ENCODE measurements around the gene EFNA3.

The EFNA3 gene

DNA sequence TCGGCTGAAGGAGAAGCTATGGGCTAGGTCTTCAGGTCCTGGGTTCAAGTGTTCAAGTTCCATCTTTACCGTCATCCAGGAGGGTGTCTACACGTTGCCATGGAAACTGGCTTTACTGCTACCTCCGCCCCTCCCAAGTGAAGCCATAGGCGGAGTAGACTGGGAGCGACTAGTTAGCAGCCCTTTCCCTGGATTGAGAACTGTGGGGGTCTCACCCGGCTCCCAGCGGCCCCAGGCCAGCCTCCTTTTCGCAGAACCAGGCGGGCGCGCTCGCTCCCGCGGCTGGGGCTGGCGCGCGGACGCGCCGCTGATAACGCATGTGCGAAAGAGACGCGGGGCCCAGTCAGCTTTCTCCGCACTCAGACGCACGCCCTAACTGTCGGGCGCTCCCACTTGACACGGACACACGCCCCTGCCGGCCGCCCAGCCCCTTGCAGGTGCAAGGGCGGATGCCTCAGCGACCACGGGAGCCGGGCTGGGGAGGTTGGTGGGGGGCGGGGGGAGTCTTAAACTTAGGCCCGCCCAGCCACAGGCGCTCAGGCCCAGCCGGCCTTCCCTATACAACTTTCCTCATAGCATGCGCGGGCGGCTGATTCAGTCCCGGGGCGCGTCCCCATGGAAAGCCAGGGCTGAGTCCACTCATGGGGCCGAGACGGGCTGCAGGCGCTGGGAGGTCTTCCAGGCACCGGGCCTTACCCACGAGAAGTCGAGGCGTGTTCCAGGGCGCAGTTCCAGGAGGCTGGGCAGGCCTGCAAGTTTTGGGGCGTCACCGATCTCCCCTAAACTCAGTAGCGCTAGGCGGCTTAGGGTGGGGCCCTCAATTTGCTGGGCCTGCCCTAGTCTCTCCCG is 7.7 kb upstream of the EFNA3 start:
- peak overlapping the region; percentile 61 for H3K27ac ChIP-seq

DNA sequence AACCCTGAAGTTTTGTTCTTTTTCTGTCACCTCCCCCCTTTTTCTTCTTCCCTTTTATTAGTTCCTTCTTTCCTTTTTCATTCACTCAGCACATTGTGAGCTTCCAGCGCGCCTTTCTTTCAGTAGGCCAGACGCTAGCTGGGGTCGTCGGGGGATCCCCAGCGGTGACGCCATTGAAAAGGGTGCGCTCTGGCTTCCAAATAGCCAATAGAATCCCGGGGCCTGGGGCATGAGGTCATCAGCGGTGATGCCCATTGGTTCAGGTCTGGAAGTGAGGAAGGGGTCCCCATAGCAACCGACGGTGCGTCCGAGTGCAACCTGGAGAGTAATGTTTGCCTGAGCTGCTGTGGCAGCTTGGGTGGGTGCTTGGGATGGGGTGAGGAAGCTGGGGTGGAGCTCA is 6.9 kb upstream of the EFNA3 start:
- peak overlapping the region; percentile 61; the same call in 1 of the 2 replicates for H3K27ac ChIP-seq
- TF ChIP-seq CTCF (conservative IDR thresholded peaks at IDR 0.05): no peak

More for the DNA sequence above, 7.7 kb upstream of the EFNA3 start:
- TF ChIP-seq CTCF (conservative IDR thresholded peaks at IDR 0.05): peak; percentile 77

DNA sequence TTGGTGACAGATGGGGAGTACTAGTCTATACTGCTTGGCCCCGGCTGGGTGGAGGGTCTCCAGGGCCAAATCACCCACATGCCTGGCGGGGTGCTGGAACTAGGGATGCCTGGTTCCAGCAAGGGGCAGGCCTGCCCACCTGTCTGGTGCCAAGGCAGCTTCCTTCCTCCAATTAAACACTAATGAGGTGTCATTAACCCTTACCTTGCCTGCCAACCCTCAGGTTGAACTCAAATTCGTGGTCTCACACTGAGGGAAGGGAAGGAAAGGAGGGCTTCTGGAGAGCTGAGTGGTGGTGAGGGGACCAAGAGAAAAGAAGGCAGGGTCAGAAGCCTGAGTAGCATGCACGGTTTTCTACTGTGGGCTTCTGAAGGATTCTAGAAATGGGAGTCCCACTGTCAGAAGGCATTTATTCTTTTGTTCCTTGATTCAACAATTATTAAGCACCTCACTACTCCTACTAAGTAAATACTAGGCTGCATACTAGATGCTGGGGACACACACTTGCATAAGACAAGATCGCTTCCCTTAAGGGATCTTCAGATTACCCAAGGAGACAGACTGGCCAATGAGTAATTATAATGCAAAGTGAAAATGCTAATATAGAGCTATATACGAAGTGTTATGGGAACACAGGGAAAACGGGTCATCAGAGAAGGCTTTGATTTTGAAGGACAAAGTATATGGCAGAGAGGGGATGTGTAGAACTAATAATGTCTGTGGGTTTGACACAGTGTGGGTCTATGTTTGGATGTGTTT is 5.9 kb upstream of the EFNA3 start:
- TF ChIP-seq CTCF (conservative IDR thresholded peaks at IDR 0.05): no peak
- no peak overlapping the region for H3K27ac ChIP-seq

- TF ChIP-seq CTCF (conservative IDR thresholded peaks at IDR 0.05): no peak
- no peak overlapping the region for H3K27ac ChIP-seq
Measured at GRCh38 chr1:155073377-155074242, 5.0 kb upstream of the EFNA3 start.

- H3K27ac ChIP-seq: no peak overlapping the region
- no peak for TF ChIP-seq CTCF (conservative IDR thresholded peaks at IDR 0.05)
Measured at GRCh38 chr1:155075535-155075934, 3.1 kb upstream of the EFNA3 start.

DNA sequence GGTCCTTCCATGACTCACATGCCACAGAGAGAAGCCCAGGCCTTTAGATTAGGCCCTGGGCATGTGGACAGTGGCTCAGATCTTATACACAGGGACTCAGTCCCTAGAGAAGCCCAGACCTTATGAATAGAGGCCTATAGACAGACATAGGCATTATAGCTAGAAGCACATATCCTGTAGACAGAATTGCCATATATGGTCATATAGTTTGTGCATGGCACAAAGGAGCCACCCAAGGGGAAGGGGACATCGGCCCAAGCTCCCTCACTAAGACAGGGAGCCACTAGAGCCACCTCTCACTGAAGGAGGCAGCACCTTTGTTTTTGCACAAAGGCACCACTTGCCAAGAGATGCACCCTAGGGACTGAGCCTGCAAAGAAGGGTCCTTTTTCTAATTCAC is 2.3 kb upstream of the EFNA3 start:
- TF ChIP-seq CTCF (conservative IDR thresholded peaks at IDR 0.05): no peak

DNA sequence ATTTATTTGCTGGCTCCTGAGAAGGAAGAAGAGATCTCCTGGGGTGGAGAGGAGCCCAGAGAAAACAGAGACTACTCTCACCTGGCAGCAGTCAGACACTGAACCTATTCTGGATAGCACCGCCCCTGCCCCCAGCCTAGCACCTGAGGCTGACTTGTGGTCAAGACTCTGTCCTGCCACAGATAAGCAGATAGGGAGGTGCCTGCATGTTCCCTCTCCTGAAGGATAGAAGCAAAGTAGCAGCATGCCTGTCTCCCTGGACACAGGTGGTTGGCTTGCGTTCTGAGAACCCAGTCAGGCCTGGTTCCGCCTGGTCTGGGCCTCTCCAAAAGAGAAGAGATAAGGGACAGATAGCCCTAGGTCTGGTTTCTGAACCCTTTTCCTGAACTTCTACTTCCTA is 1.3 kb upstream of the EFNA3 start:
- no peak for TF ChIP-seq CTCF (conservative IDR thresholded peaks at IDR 0.05)
- no peak overlapping the region for H3K27ac ChIP-seq

More for the DNA sequence above, 2.3 kb upstream of the EFNA3 start:
- H3K27ac ChIP-seq: no peak overlapping the region

Data from VCaP (cell line).